ENCODE results near the gene AGBL1.

Gene AGBL1

GRCh38 chr15:86255247-86255646 lies 175.6 kb downstream of the AGBL1 start:
- no peak for TF ChIP-seq CTCF (conservative IDR thresholded peaks at IDR 0.05; ENCODE audit: low read depth, low read length)
- H3K4me2 ChIP-seq = no peak overlapping the region

GRCh38 chr15:86256628-86257027 lies 177.0 kb downstream of the AGBL1 start:
- Histone ChIP-seq H3K27ac (no peak overlapping the region), H3K79me2 (ENCODE audit: insufficient read depth, low read depth) (no peaks in the 10 kb centered on the region), H3K4me3 (IDR thresholded peaks at IDR 0.05; ENCODE audit: insufficient read depth, low read depth, low read length) (no peak overlapping the region), H2AFZ (ENCODE audit: low read depth) (no peak overlapping the region), H3K4me1 (ENCODE audit: low read depth, poor library complexity, severe bottlenecking) (no peaks in the 10 kb centered on the region), H3K4me2 (no peak overlapping the region), H3K36me3 (ENCODE audit: insufficient read depth) (no peaks in the 10 kb centered on the region), H3K9ac (no peak overlapping the region), H3K27me3 (ENCODE audit: insufficient read depth, low read depth) (no peaks in the 10 kb centered on the region), H4K20me1 (ENCODE audit: insufficient read depth) (no peaks in the 10 kb centered on the region)
- TF ChIP-seq CTCF (conservative IDR thresholded peaks at IDR 0.05; ENCODE audit: low read depth, low read length) = no peak

More at GRCh38 chr15:86255247-86255646, 175.6 kb downstream of the AGBL1 start:
- Histone ChIP-seq H3K27me3 (ENCODE audit: insufficient read depth, low read depth) (no peaks in the 10 kb centered on the region), H3K9ac (no peak overlapping the region), H3K4me3 (IDR thresholded peaks at IDR 0.05; ENCODE audit: insufficient read depth, low read depth, low read length) (no peak overlapping the region), H3K79me2 (ENCODE audit: insufficient read depth, low read depth) (no peaks in the 10 kb centered on the region), H2AFZ (ENCODE audit: low read depth) (no peak overlapping the region), H3K4me1 (ENCODE audit: low read depth, poor library complexity, severe bottlenecking) (no peaks in the 10 kb centered on the region), H3K27ac (no peak overlapping the region), H4K20me1 (ENCODE audit: insufficient read depth) (no peaks in the 10 kb centered on the region), H3K36me3 (ENCODE audit: insufficient read depth) (no peaks in the 10 kb centered on the region)

GRCh38 chr15:86259589-86259988 lies 179.9 kb downstream of the AGBL1 start:
- Histone ChIP-seq H3K4me3 (IDR thresholded peaks at IDR 0.05; ENCODE audit: insufficient read depth, low read depth, low read length) (no peak overlapping the region), H3K4me1 (ENCODE audit: low read depth, poor library complexity, severe bottlenecking) (no peaks in the 10 kb centered on the region), H3K9ac (no peak overlapping the region), H4K20me1 (ENCODE audit: insufficient read depth) (no peaks in the 10 kb centered on the region), H3K36me3 (ENCODE audit: insufficient read depth) (no peaks in the 10 kb centered on the region), H3K27ac (no peak overlapping the region), H3K4me2 (no peak overlapping the region), H3K79me2 (ENCODE audit: insufficient read depth, low read depth) (no peaks in the 10 kb centered on the region), H2AFZ (ENCODE audit: low read depth) (no peak overlapping the region), H3K27me3 (ENCODE audit: insufficient read depth, low read depth) (no peaks in the 10 kb centered on the region)
- no peak for TF ChIP-seq CTCF (conservative IDR thresholded peaks at IDR 0.05; ENCODE audit: low read depth, low read length)

GRCh38 chr15:86263230-86263629 lies 183.6 kb downstream of the AGBL1 start:
- Histone ChIP-seq H3K4me1 (ENCODE audit: low read depth, poor library complexity, severe bottlenecking) (no peaks in the 10 kb centered on the region), H3K27me3 (ENCODE audit: insufficient read depth, low read depth) (no peaks in the 10 kb centered on the region), H4K20me1 (ENCODE audit: insufficient read depth) (no peaks in the 10 kb centered on the region), H3K27ac (no peak overlapping the region), H3K36me3 (ENCODE audit: insufficient read depth) (no peaks in the 10 kb centered on the region), H2AFZ (ENCODE audit: low read depth) (no peak overlapping the region), H3K4me3 (IDR thresholded peaks at IDR 0.05; ENCODE audit: insufficient read depth, low read depth, low read length) (no peak overlapping the region), H3K4me2 (no peak overlapping the region), H3K79me2 (ENCODE audit: insufficient read depth, low read depth) (no peaks in the 10 kb centered on the region), H3K9ac (no peak overlapping the region)
- no peak for TF ChIP-seq CTCF (conservative IDR thresholded peaks at IDR 0.05; ENCODE audit: low read depth, low read length)
